A549 (cell line): ENCODE data around the gene WFS1. TPM values are rescaled to one million over a fixed set of nuclear protein-coding genes. Genes with fewer than 3 reads are reported as not detected.

ENCODE experiments used
- ATAC-seq, 2 experiments: fragments of 200-7000 bp in 1 of 2; fragments of >200 bp in 1 of 2; cut with Nextera tagmentation in 1 of 2; cut with Tn5 transposase in 1 of 2; 3 replicates each; pipeline versions ENCODE4 v1.8.0 to v1.9.1; 2018 to 2020; ENCODE audit warnings: mild to moderate bottlenecking in 1 of 2, moderate library complexity in 1 of 2
- CTCF ChIA-PET: fragments of 300-600 bp; sonication (Branson Sonifier 250); formaldehyde crosslinking; extraction: SDS; loops from one replicate; lab custom pipeline; 2021; ENCODE audit warnings: antibody characterized with exemption, inconsistent platforms; lab: Yijun Ruan, JAX
- POLR2A ChIA-PET: fragments of 350-600 bp; formaldehyde crosslinking; extraction: SDS; loops from one replicate; lab custom pipeline; 2021; ENCODE audit warnings: antibody characterized with exemption, inconsistent platforms; lab: Yijun Ruan, JAX
- DNase-seq, 2 experiments: peaks; one replicate each; pipeline versions ENCODE4 v3.0.0 to v3.0.0-alpha.2; 2011 to 2016; ENCODE audit warnings: low read depth in 1 of 2, low spot score in 1 of 2
- FAIRE-seq: peaks from 2 replicates; lab custom pipeline; 2011; peaks lifted over from hg19 to GRCh38; lab: Jason Lieb, UNC
- H3K27ac ChIP-seq, 2 experiments: fragments of >200 bp; sonication (Bioruptor Twin); formaldehyde crosslinking; 3 replicates each; pipeline ENCODE4 v1.5.1; 2016 to 2017
- H3K4me1 ChIP-seq: fragments of >200 bp; sonication (Bioruptor Twin); formaldehyde crosslinking; 3 replicates; pipeline ENCODE4 v1.6.1; 2016
- H3K4me2 ChIP-seq: fragments of >200 bp; sonication (Bioruptor Twin); formaldehyde crosslinking; 3 replicates; pipeline ENCODE4 v1.6.1; 2016
- H3K4me3 ChIP-seq: fragments of >200 bp; sonication (Bioruptor Twin); formaldehyde crosslinking; 3 replicates; pipeline ENCODE4 v1.5.1; 2016
- H3K9me3 ChIP-seq: fragments of >200 bp; sonication (Bioruptor Twin); formaldehyde crosslinking; 3 replicates; pipeline ENCODE4 v1.6.1; 2016
- ATOH8 ChIP-seq: fragments of 250-450 bp; sonication (Bioruptor Pico); IDR thresholded peaks from 2 replicates; pipeline ENCODE4 v1.5.0; 2020; ENCODE audit warnings: low read depth, mild to moderate bottlenecking, moderate library complexity
- CBX2 ChIP-seq: fragments of 200-600 bp; sonication (generic); IDR thresholded peaks from 2 replicates; pipeline ENCODE4 v1.6.1; 2016; ENCODE audit warnings: low read depth, mild to moderate bottlenecking, borderline replicate concordance
- CEBPB ChIP-seq, 2 experiments: fragments of >200 bp in 1 of 2; sonication (Bioruptor Twin) in 1 of 2; formaldehyde crosslinking in 1 of 2; IDR thresholded peaks; 2 replicates each; pipeline ENCODE4 v1.6.1; 2012 to 2016
- CTCF ChIP-seq: fragments of >200 bp; sonication (Bioruptor Twin); formaldehyde crosslinking; IDR thresholded peaks from 3 replicates; pipeline ENCODE4 v1.5.1; 2016
- ELK1 ChIP-seq: fragments of 150-350 bp; IDR thresholded peaks from 2 replicates; pipeline ENCODE4 v1.6.1; 2014; ENCODE audit warnings: low read depth, mild to moderate bottlenecking, low read length
- FOXS1 ChIP-seq: fragments of 250-450 bp; sonication (Bioruptor Pico); IDR thresholded peaks from 2 replicates; pipeline ENCODE4 v1.5.0; 2020; ENCODE audit warnings: mild to moderate bottlenecking, moderate library complexity
- GATA3 ChIP-seq: IDR thresholded peaks from 2 replicates; pipeline ENCODE4 v1.6.1; 2012; ENCODE audit warnings: borderline replicate concordance
- HEYL ChIP-seq: fragments of 250-450 bp; sonication (Bioruptor Pico); IDR thresholded peaks from 2 replicates; pipeline ENCODE4 v1.8.0; 2021; ENCODE audit warnings: mild to moderate bottlenecking, moderate library complexity
- HMGXB4 ChIP-seq: fragments of 250-450 bp; sonication (Bioruptor Pico); IDR thresholded peaks from 2 replicates; pipeline ENCODE4 v1.5.0; 2021; ENCODE audit warnings: mild to moderate bottlenecking, moderate library complexity, borderline replicate concordance
- HOXA7 ChIP-seq: fragments of 250-450 bp; sonication (Bioruptor Pico); IDR thresholded peaks from 2 replicates; pipeline ENCODE4 v1.5.0; 2020; ENCODE audit warnings: mild to moderate bottlenecking, moderate library complexity
- JUNB ChIP-seq: fragments of >200 bp; sonication (Bioruptor Twin); formaldehyde crosslinking; IDR thresholded peaks from 2 replicates; pipeline ENCODE4 v1.6.1; 2016
- NFE2L2 ChIP-seq: fragments of 150-350 bp; conservative IDR thresholded peaks from 2 replicates; pipeline ENCODE4 v1.6.1; 2014; ENCODE audit warnings: low read length
- NR3C1 ChIP-seq: fragments of >200 bp; sonication (Bioruptor Twin); formaldehyde crosslinking; IDR thresholded peaks from 3 replicates; pipeline ENCODE4 v1.6.1; 2017
- PBX3 ChIP-seq: IDR thresholded peaks from 2 replicates; pipeline ENCODE4 v1.6.1; 2012
- POLR2AphosphoS2 ChIP-seq: conservative IDR thresholded peaks from 2 replicates; pipeline ENCODE4 v1.6.1; 2012; ENCODE audit warnings: low read length, improper control_type of control experiment, inconsistent platforms
- RAD21 ChIP-seq, 2 experiments: fragments of >200 bp in 1 of 2; sonication (Bioruptor Twin) in 1 of 2; formaldehyde crosslinking in 1 of 2; IDR thresholded peaks in 1 of 2; conservative IDR thresholded peaks in 1 of 2; 2 replicates in 1 of 2; 3 replicates in 1 of 2; pipeline ENCODE4 v1.6.1; 2012 to 2018; ENCODE audit warnings: inconsistent platforms in 1 of 2
- RCOR1 ChIP-seq: fragments of 150-350 bp; IDR thresholded peaks from 2 replicates; pipeline ENCODE4 v1.6.1; 2014; ENCODE audit warnings: antibody characterized with exemption, low read length, low read depth
- RFX5 ChIP-seq: fragments of 450-650 bp; IDR thresholded peaks from 2 replicates; pipeline ENCODE4 v1.7.1; 2014; ENCODE audit warnings: antibody characterized with exemption, mild to moderate bottlenecking, moderate library complexity
- SMC3 ChIP-seq: fragments of >200 bp; sonication (Bioruptor Twin); formaldehyde crosslinking; IDR thresholded peaks from 3 replicates; pipeline ENCODE4 v1.6.1; 2018; ENCODE audit warnings: inconsistent platforms
- TP53 ChIP-seq: fragments of 250-450 bp; sonication (Bioruptor Pico); IDR thresholded peaks from 2 replicates; pipeline ENCODE4 v1.5.0; 2021; ENCODE audit warnings: mild to moderate bottlenecking, moderate library complexity
- USF2 ChIP-seq: fragments of 450-650 bp; IDR thresholded peaks from 2 replicates; pipeline ENCODE4 v1.6.1; 2014; ENCODE audit warnings: antibody characterized with exemption
- ZSCAN20 ChIP-seq: fragments of 250-450 bp; sonication (Bioruptor Pico); IDR thresholded peaks from 2 replicates; pipeline ENCODE4 v1.8.0; 2022; ENCODE audit warnings: mild to moderate bottlenecking, moderate library complexity
- WGBS: methylation state at CpG from one replicate; pipeline ENCODE4 v1.1.6; 2017; ENCODE audit errors: missing lambda C conversion rate; 5-methylcytosine and 5-hydroxymethylcytosine counted together
- polyA plus RNA-seq, 4 experiments: library from polyadenylated mRNA; depleted of rRNA in 3 of 4; stranded (reverse); fragments of >200 nt; fragmentation: RNase III in 1 of 4; extraction: RNeasy Plus Mini Kit Qiagen cat#74134 plus additional on column Dnase treatment in 1 of 4; gene quantifications; 2 replicates in 3 of 4; 3 replicates in 1 of 4; pipeline ENCODE4 v1.2.3, GENCODE V29; 2011 to 2017

WFS1 gene
- polyA plus RNA-seq, 2 of the 4 experiments (the other 2 are of a cell fraction): 8.8 to 13.6 TPM

GRCh38 chr4:6263526-6264224, 6.0 kb upstream of the WFS1 start:
- Histone ChIP-seq H3K4me3 (no peak overlapping the region), H3K4me1 (no peaks in the 10 kb centered on the region), H3K4me2 (no peak overlapping the region), H3K27ac (no peak overlapping the region), H3K9me3 (no peaks in the 10 kb centered on the region)
- ChIA-PET CTCF (interaction anchor here (0.8 to 17.5 kb wide), 6 partner anchors 13 to 65 kb away, joined by 3 to 408 read pairs (median 5); no protein-coding TSS in a partner anchor), POLR2A (no interaction called here)
- FAIRE-seq (no peak), DNase-seq (no peak), ATAC-seq (peak in 1 of 2 experiments; percentile 44; a peak in 3 of 6 replicates)
- TF ChIP-seq HEYL (CRISPR knock-in tag) (no peak), NFE2L2 (no peak), NR3C1 (no peak), ELK1 (no peak), USF2 (no peak), HMGXB4 (CRISPR knock-in tag) (no peak), ATOH8 (CRISPR knock-in tag) (no peak), RCOR1 (no peak), JUNB (no peak), CTCF (no peak), ZSCAN20 (CRISPR knock-in tag) (no peak), HOXA7 (CRISPR knock-in tag) (no peak), FOXS1 (CRISPR knock-in tag) (no peak)
- 54% methylated on average over 10 of the region's 15 CpGs for WGBS

- DNase-seq (peak in 1 of 2 experiments; percentile 43), ATAC-seq (peak in 1 of 2 experiments; percentile 86; a peak in 3 of 6 replicates), FAIRE-seq (no peak)
- H3K27ac ChIP-seq: no peak overlapping the region
- H3K4me1 ChIP-seq: 0 out of 3 replicates have a peak, but pooled peaks cover 4% of the 10 kb centered on the region
- CTCF ChIA-PET: interaction anchor here (0.8 to 17.5 kb wide), 6 partner anchors 14 to 64 kb away, joined by 3 to 408 read pairs (median 5); no protein-coding TSS in a partner anchor
- no peak overlapping the region for H3K4me3 ChIP-seq
- POLR2A ChIA-PET: no interaction called here
- H3K4me2 ChIP-seq: no peak overlapping the region
- no peaks in the 10 kb centered on the region for H3K9me3 ChIP-seq
- WGBS: 63% methylated on average over 3 of the region's 3 CpGs
- TF ChIP-seq RFX5: no peak
- peak; percentile 40; the same call in 2 of the 3 replicates for TF ChIP-seq SMC3
- no peak for TF ChIP-seq CBX2
- no peak for TF ChIP-seq POLR2AphosphoS2
- TF ChIP-seq CEBPB (IDR thresholded peaks at IDR 0.05): no peak
- TF ChIP-seq HEYL (CRISPR knock-in tag): no peak
- TF ChIP-seq ELK1: no peak
- no peak for TF ChIP-seq GATA3
- TF ChIP-seq CTCF: peak; percentile 27; the same call in 2 of the 3 replicates
- no peak for TF ChIP-seq JUNB
- no peak for TF ChIP-seq PBX3
- peak; percentile 45 to 67; a peak in 4 of 5 replicates for TF ChIP-seq RAD21 (conservative IDR thresholded peaks at IDR 0.05 in 1 of 2, IDR thresholded peaks at IDR 0.05 in 1 of 2)
- TF ChIP-seq TP53: no peak
Observed at GRCh38 chr4:6264225-6264540, 5.5 kb upstream of the WFS1 start.
